Prostate gland (tissue), 2 donors: Measurements from ENCODE around the gene DIS3L2. TPM values are rescaled to one million over a fixed set of nuclear protein-coding genes. Genes with fewer than 3 reads are reported as not detected.

ENCODE experiments used
- DNase-seq: peaks from one replicate; pipeline ENCODE4 v3.0.0-alpha.2; 2019; ENCODE audit warnings: low spot score
- H3K27ac ChIP-seq, 2 donors: fragments of 200-600 bp; sonication (generic); 2 replicates each; pipeline ENCODE4 v1.5.1; 2017 to 2019
- H3K27me3 ChIP-seq: fragments of 200-600 bp; sonication (generic); replicated peaks from 2 replicates; pipeline ENCODE4 v1.5.1; 2019; ENCODE audit not compliant: insufficient read depth
- H3K36me3 ChIP-seq, 2 donors: fragments of 200-600 bp; sonication (generic); 1 replicate in 1 of 2; 2 replicates in 1 of 2; pipeline versions ENCODE4 v1.5.1 to v1.8.1; 2017 to 2019
- H3K4me1 ChIP-seq: fragments of 200-600 bp; sonication (generic); replicated peaks from 2 replicates; pipeline ENCODE4 v1.5.1; 2019
- H3K4me3 ChIP-seq, 2 donors: fragments of 200-600 bp; sonication (generic); 2 replicates each; pipeline ENCODE4 v1.5.1; 2017 to 2019
- H3K9me3 ChIP-seq: fragments of 200-600 bp; sonication (generic); 2 replicates; pipeline ENCODE4 v1.5.1; 2017
- CTCF ChIP-seq, 4 experiments: fragments of 200-600 bp in 2 of 4; fragments of 450-650 bp in 2 of 4; sonication (generic) in 2 of 4; IDR thresholded peaks; 1 replicate in 3 of 4; 2 replicates in 1 of 4; pipeline ENCODE4 v1.5.1; 2016 to 2019; ENCODE audit warnings: antibody characterized with exemption in 4 of 4, mild to moderate bottlenecking in 2 of 4, moderate library complexity in 2 of 4
- POLR2A ChIP-seq: fragments of 450-650 bp; IDR thresholded peaks from one replicate; pipeline ENCODE4 v1.6.1; 2016; ENCODE audit warnings: antibody characterized with exemption, mild to moderate bottlenecking
- POLR2AphosphoS5 ChIP-seq: sonication (generic); formaldehyde crosslinking; IDR thresholded peaks from one replicate; pipeline ENCODE4 v1.6.1; 2017; ENCODE audit warnings: antibody characterized with exemption
- WGBS: methylation state at CpG from one replicate; pipeline ENCODE4 v1.1.5; 2018; 5-methylcytosine and 5-hydroxymethylcytosine counted together
- intact Hi-C: fragments of 100-400 bp; cut with DNase I; formaldehyde crosslinking; loops from one replicate; pipeline ENCODE4 v1.14.2; 2022
- total RNA-seq, 2 donors: library from RNA; depleted of rRNA; stranded (reverse); fragments of >200 nt; gene quantifications; one replicate each; pipeline ENCODE4 v1.1.0, GENCODE V29; 2016

The DIS3L2 gene
- total RNA-seq, 2 donors from 2014 or later, result 30.1 to 71.3 TPM

GRCh38 chr2:231922311-231923009 is 39.1 kb upstream of the DIS3L2 start:
- WGBS, result 73% methylated on average over 15 of the region's 15 CpGs
- Histone ChIP-seq H3K9me3 (no peaks in the 10 kb centered on the region), H3K4me3 (no peak overlapping the region), H3K4me1 (peaks cover 6% of the 10 kb centered on the region), H3K27me3 (no peaks in the 10 kb centered on the region), H3K36me3 (no peaks in the 10 kb centered on the region), H3K27ac (no peak overlapping the region)
- no peak for TF ChIP-seq CTCF (IDR thresholded peaks at IDR 0.05)
- TF ChIP-seq POLR2A, result no peak
- no peak for TF ChIP-seq POLR2AphosphoS5
- intact Hi-C loops, result loop anchor here (5.0 kb wide), 1 partner anchor 600 kb away; the partner anchor contains the start of gene PRSS56
- no peak for DNase-seq

DNA sequence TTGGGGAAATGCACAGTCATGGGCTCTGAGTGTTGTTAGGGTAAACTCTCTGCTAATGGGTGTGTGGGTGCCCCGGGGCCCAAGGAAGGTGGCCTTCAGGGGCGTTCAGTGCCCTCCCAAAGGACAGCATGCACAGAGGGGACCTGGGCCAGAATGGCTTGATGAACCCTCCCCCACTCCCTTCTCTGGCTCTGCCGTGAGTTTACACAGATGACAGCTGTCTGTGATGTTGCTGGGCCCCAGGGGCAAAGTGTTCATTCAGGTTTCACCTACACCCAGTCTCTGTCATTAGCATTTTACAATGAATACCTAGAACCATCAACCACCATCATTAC is 38.5 kb upstream of the DIS3L2 start:
- Histone ChIP-seq H3K36me3 (no peaks in the 10 kb centered on the region), H3K4me1 (peaks cover 6% of the 10 kb centered on the region), H3K4me3 (no peak overlapping the region), H3K27me3 (no peaks in the 10 kb centered on the region), H3K9me3 (no peaks in the 10 kb centered on the region), H3K27ac (no peak overlapping the region)
- 57% methylated on average over 3 of the region's 3 CpGs for WGBS
- TF ChIP-seq POLR2A (no peak), POLR2AphosphoS5 (no peak), CTCF (IDR thresholded peaks at IDR 0.05) (no peak)
- intact Hi-C loops, result loop anchor here (5.0 kb wide), 1 partner anchor 599 kb away; the partner anchor contains the start of gene PRSS56
- DNase-seq, result no peak

DNA sequence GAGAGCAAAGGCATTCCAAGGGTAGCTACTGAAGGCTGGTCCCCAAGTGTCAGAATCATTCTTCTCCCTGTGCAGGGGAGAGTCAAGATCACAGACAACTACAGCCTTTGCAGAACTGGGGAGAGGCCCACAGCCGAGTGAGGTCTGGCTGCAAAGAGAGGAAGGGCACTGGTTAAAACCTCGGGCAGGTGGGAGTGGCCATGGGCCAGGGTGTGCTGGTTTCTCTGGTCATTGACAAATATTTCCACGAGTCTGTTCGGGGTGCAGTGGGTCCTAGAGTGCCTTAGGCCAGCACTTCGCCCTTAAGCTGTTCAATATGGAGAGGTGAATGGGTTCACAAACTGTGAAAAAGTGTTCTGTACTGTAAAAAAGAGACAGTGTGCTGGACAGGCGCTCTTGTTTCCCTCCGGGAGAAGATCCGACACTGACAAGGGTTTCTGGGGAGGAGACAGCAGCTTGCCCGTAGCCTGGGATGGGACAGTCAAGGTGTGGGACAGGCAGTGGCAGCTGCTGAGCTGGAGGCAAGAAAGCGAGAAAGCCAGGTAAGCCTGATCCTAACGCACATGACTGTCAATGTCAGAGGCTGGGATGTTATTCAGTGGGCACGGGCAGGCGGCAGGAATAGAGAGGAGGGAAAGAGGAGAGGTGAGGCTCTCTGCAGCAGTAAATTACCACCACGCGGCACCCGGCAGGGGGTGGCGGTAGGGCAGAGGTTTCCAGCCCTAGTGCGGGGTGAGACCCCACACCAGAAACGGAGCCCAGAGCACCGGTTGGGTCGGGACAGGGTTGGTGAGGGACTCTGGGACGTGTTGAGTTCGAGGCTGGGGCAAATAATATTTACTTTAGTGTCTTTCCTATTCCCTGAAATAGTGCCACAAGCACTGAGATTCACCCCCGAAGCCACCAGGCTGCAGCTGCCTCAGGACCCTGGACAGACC is 37.3 kb upstream of the DIS3L2 start:
- Histone ChIP-seq H3K36me3 (no peaks in the 10 kb centered on the region), H3K9me3 (no peaks in the 10 kb centered on the region), H3K27ac (no peak overlapping the region), H3K4me3 (no peak overlapping the region), H3K4me1 (peaks cover 6% of the 10 kb centered on the region), H3K27me3 (no peaks in the 10 kb centered on the region)
- intact Hi-C loops, result loop anchor here (2.0 to 5.0 kb wide), 2 partner anchors 403 to 598 kb away; partner anchors contain the start of gene PRSS56
- no peak for DNase-seq
- WGBS, result 51% methylated on average over 24 of the region's 24 CpGs
- no peak for TF ChIP-seq POLR2A
- TF ChIP-seq CTCF (IDR thresholded peaks at IDR 0.05), result no peak
- TF ChIP-seq POLR2AphosphoS5, result no peak

GRCh38 chr2:231924889-231925275 is 36.6 kb upstream of the DIS3L2 start:
- intact Hi-C loops, result loop anchor here (2.0 to 5.0 kb wide), 3 partner anchors 217 to 597 kb away; partner anchors contain the start of gene PRSS56
- DNase-seq, result no peak
- H3K9me3 ChIP-seq, result no peaks in the 10 kb centered on the region
- H3K27ac ChIP-seq, result no peak overlapping the region
- peaks cover 6% of the 10 kb centered on the region for H3K4me1 ChIP-seq
- 22% methylated on average over 7 of the region's 8 CpGs for whole genome bisulfite sequencing
- H3K36me3 ChIP-seq, result no peaks in the 10 kb centered on the region
- peaks cover 3% of the 10 kb centered on the region for H3K27me3 ChIP-seq
- no peak for TF ChIP-seq CTCF (IDR thresholded peaks at IDR 0.05)
- TF ChIP-seq POLR2AphosphoS5, result no peak
- TF ChIP-seq POLR2A, result no peak
- no peak overlapping the region for H3K4me3 ChIP-seq
